HepG2 (cell line): ENCODE data around the gene FN1. TPM values are rescaled to one million over a fixed set of nuclear protein-coding genes. Genes with fewer than 3 reads are reported as not detected.

ENCODE experiments used
- ATAC-seq: fragments of 200-7000 bp; cut with Tn5 transposase; 3 replicates; pipeline ENCODE4 v1.9.1; 2020; ENCODE audit warnings: mild to moderate bottlenecking, moderate library complexity
- BruUV-seq: library from RNA; stranded (reverse); fragments of 400-500 nt; replicated peaks from 2 replicates; lab custom pipeline; 2021; lab: Mats Ljungman, UMichigan
- CTCF ChIA-PET: fragments of 300-600 bp; formaldehyde crosslinking; extraction: SDS; loops from one replicate; lab custom pipeline; 2021; ENCODE audit warnings: low total read pairs, inconsistent platforms, low intra/inter-chr PET ratio; lab: Yijun Ruan, JAX
- POLR2A ChIA-PET: fragments of 350-600 bp; sonication (Branson Sonifier 250); formaldehyde crosslinking; loops from one replicate; lab custom pipeline; 2020; ENCODE audit warnings: antibody characterized with exemption, inconsistent platforms; lab: Yijun Ruan, JAX
- DNase-seq: peaks from one replicate; pipeline ENCODE4 v3.0.0-alpha.2; 2015; ENCODE audit warnings: low spot score
- FAIRE-seq: peaks from 3 replicates; lab custom pipeline; 2011; peaks lifted over from hg19 to GRCh38; lab: Jason Lieb, UNC
- H2AFZ ChIP-seq: one replicate; pipeline ENCODE4 v1.6.1; 2011; ENCODE audit warnings: low read length, inconsistent platforms
- H3K27ac ChIP-seq: fragments of 300-600 bp; 3 replicates; pipeline ENCODE4 v1.8.0; 2011; ENCODE audit warnings: mixed run types, mild to moderate bottlenecking, mixed read lengths, low read length, inconsistent platforms; ENCODE audit not compliant: insufficient read depth; ENCODE audit errors: extremely low read length
- H3K27me3 ChIP-seq, 2 experiments: fragments of 200-600 bp in 1 of 2; 2 replicates in 1 of 2; 3 replicates in 1 of 2; pipeline versions ENCODE4 v1.6.0 to v1.8.0; 2011; ENCODE audit warnings: low read length in 2 of 2, mild to moderate bottlenecking in 2 of 2, moderate library complexity in 2 of 2, inconsistent platforms in 1 of 2; ENCODE audit not compliant: insufficient read depth in 2 of 2, control insufficient read depth in 1 of 2
- H3K36me3 ChIP-seq, 2 experiments: fragments of 200-600 bp in 1 of 2; replicated peaks in 1 of 2; 2 replicates in 1 of 2; 3 replicates in 1 of 2; pipeline versions ENCODE4 v1.5.1 to v1.8.0; 2011; ENCODE audit warnings: low read length in 2 of 2, inconsistent platforms in 1 of 2; ENCODE audit not compliant: insufficient read depth in 2 of 2, control insufficient read depth in 1 of 2
- H3K4me1 ChIP-seq: 2 replicates; pipeline ENCODE4 v1.5.1; 2012; ENCODE audit warnings: low read length, inconsistent platforms; ENCODE audit not compliant: insufficient read depth
- H3K4me2 ChIP-seq: 2 replicates; pipeline ENCODE4 v1.6.0; 2011; ENCODE audit warnings: low read depth, low read length, inconsistent platforms
- H3K4me3 ChIP-seq, 3 experiments: fragments of 200-600 bp in 1 of 3; sonication (generic), shearing (Covaris generic) in 1 of 3; replicated peaks in 1 of 3; 2 replicates each; pipeline ENCODE4 v1.5.1; 2011 to 2016; ENCODE audit warnings: low read length in 3 of 3, inconsistent platforms in 2 of 3, low read depth in 2 of 3, mild to moderate bottlenecking in 2 of 3, control low read depth in 1 of 3, mixed read lengths in 1 of 3; ENCODE audit not compliant: insufficient read depth in 1 of 3
- H3K79me2 ChIP-seq: one replicate; pipeline ENCODE4 v1.6.1; 2011; ENCODE audit warnings: low read length, inconsistent platforms; ENCODE audit not compliant: insufficient read depth
- H3K9ac ChIP-seq: 2 replicates; pipeline ENCODE4 v1.6.0; 2011; ENCODE audit warnings: mild to moderate bottlenecking, low read depth, low read length, inconsistent platforms; ENCODE audit not compliant: insufficient read depth
- H3K9me3 ChIP-seq: 2 replicates; pipeline ENCODE4 v1.5.1; 2012; ENCODE audit warnings: mild to moderate bottlenecking, low read length
- H4K20me1 ChIP-seq: 2 replicates; pipeline ENCODE4 v1.6.0; 2011; ENCODE audit warnings: inconsistent platforms, mild to moderate bottlenecking, low read length, moderate library complexity; ENCODE audit not compliant: insufficient read depth
- HOMEZ ChIP-seq: IDR thresholded peaks from 2 replicates; pipeline ENCODE4 v1.6.1; 2016; ENCODE audit warnings: low read depth
- NBN ChIP-seq: fragments of 450-650 bp; conservative IDR thresholded peaks from 2 replicates; pipeline ENCODE4 v1.6.1; 2017
- POLR2A ChIP-seq, 2 experiments: IDR thresholded peaks; 2 replicates each; pipeline ENCODE4 v1.6.1; 2011; ENCODE audit warnings: low read depth in 2 of 2, low read length in 2 of 2, mild to moderate bottlenecking in 1 of 2, moderate library complexity in 1 of 2; ENCODE audit not compliant: insufficient read depth in 1 of 2
- RBFOX2 ChIP-seq: fragments of 200-400 bp; formaldehyde crosslinking; IDR thresholded peaks from 2 replicates; pipeline ENCODE4 v1.6.1; 2017; ENCODE audit warnings: low read depth, mild to moderate bottlenecking, low read length
- STAT6 ChIP-seq: sonication (generic); formaldehyde crosslinking; IDR thresholded peaks from 2 replicates; pipeline ENCODE4 v1.4.0; 2020; ENCODE audit warnings: missing genetic modification reagents, mild to moderate bottlenecking, borderline replicate concordance
- ZNF142 ChIP-seq: sonication (generic); formaldehyde crosslinking; IDR thresholded peaks from 2 replicates; pipeline ENCODE4 v1.4.0; 2020; ENCODE audit warnings: missing genetic modification reagents
- ZNF703 ChIP-seq: sonication (generic); formaldehyde crosslinking; IDR thresholded peaks from 2 replicates; pipeline ENCODE4 v1.5.1; 2020; ENCODE audit warnings: missing genetic modification reagents, mild to moderate bottlenecking, moderate library complexity, borderline replicate concordance
- ZNF772 ChIP-seq: sonication (generic); formaldehyde crosslinking; IDR thresholded peaks from 2 replicates; pipeline ENCODE4 v1.5.0; 2020; ENCODE audit warnings: mild to moderate bottlenecking, missing genetic modification reagents
- ZNF784 ChIP-seq: sonication (generic); formaldehyde crosslinking; IDR thresholded peaks from 2 replicates; pipeline ENCODE4 v1.5.1; 2020; ENCODE audit warnings: missing genetic modification reagents, mild to moderate bottlenecking, borderline replicate concordance
- WGBS: methylation state at CpG from one replicate; pipeline ENCODE4 v1.1.6; 2017; ENCODE audit warnings: low lambda C conversion rate; 5-methylcytosine and 5-hydroxymethylcytosine counted together
- in situ Hi-C: cut with HindIII; loops from 2 replicates; pipeline ENCODE4 v1.10.0; 2017; ENCODE audit warnings: low pct_unique_long_range_greater_than_20kb; ENCODE audit not compliant: extremely low pct_ligation_motif_present
- intact Hi-C: fragments of 100-400 bp; cut with micrococcal nuclease; formaldehyde crosslinking; loops from one replicate; pipeline ENCODE4 v1.10.0; 2022; ENCODE audit not compliant: unreplicated experiment
- polyA plus RNA-seq, 8 experiments: library from polyadenylated mRNA; depleted of rRNA in 3 of 8; stranded (reverse) in 7 of 8; unstranded in 1 of 8; fragments of >200 nt; fragmentation: Illumina TruSeq in 4 of 8; extraction: Trizol in 4 of 8; gene quantifications; 2 replicates each; pipeline versions ENCODE4 v1.2.1 to v1.2.3, GENCODE V29; 2011 to 2016; ENCODE audit warnings: low read depth in 4 of 8, missing spikeins in 1 of 8, mixed read lengths in 1 of 8; ENCODE audit not compliant: insufficient read depth in 1 of 8
- total RNA-seq, 5 experiments: library from RNA; depleted of rRNA; stranded (reverse); fragments of >200 nt; fragmentation: Illumina TruSeq; extraction: Trizol; gene quantifications; 2 replicates each; pipeline ENCODE4 v1.2.3, GENCODE V29; 2016; ENCODE audit warnings: low read depth in 1 of 5

FN1 gene
- total and polyA plus RNA-seq, 2 of the 13 experiments (the other 11 are each of a cell fraction or from before 2014, with no cell fraction given), result 1,847 to 6,471 TPM

GRCh38 chr2:215404348-215405012, 31.4 kb downstream of the FN1 start (continued):
- TF ChIP-seq STAT6 (CRISPR knock-in tag), result 0 out of 2 replicates have a peak, but pooled peaks have one; percentile 43
- peak in 1 of 2 experiments; percentile 42; a peak in 3 of 4 replicates for TF ChIP-seq POLR2A (IDR thresholded peaks at IDR 0.05; ENCODE audit: insufficient read depth in 1 of 2, low read depth in 2 of 2, low read length in 2 of 2)
- no peak for TF ChIP-seq ZNF703 (CRISPR knock-in tag)
- no peak for TF ChIP-seq HOMEZ (CRISPR knock-in tag)
- TF ChIP-seq ZNF772 (CRISPR knock-in tag), result no peak

- in situ Hi-C loops, result no loop called here
- DNase-seq, result no peak
- intact Hi-C loops, result no loop called here
- ChIA-PET POLR2A (interaction anchor here (0.5 to 0.8 kb wide), 2 partner anchors 11 to 107 kb away, joined by 3 read pairs; no protein-coding TSS in a partner anchor), CTCF (no interaction called here)
- no peak for FAIRE-seq
- Histone ChIP-seq H3K4me3 (no peak overlapping the region), H3K4me1 (peaks cover 61% of the 10 kb centered on the region), H3K36me3 (peaks cover 42 to 91% of the 10 kb centered on the region in 2 experiments), H3K79me2 (no peaks in the 10 kb centered on the region), H3K27me3 (no peaks in the 10 kb centered on the region), H4K20me1 (peaks cover 17% of the 10 kb centered on the region), H2AFZ (no peak overlapping the region), H3K27ac (no peak overlapping the region), H3K9ac (no peak overlapping the region), H3K9me3 (no peaks in the 10 kb centered on the region), H3K4me2 (no peak overlapping the region)
- WGBS, result 87% methylated on average over 10 of the region's 10 CpGs
- BruUV-seq, result TSS peak; percentile 13
- no peak for ATAC-seq
- TF ChIP-seq NBN, result no peak
- TF ChIP-seq RBFOX2, result peak; percentile 69
- TF ChIP-seq ZNF784 (CRISPR knock-in tag), result no peak
- no peak for TF ChIP-seq ZNF142
Observed at GRCh38 chr2:215403441-215404347, 32.2 kb downstream of the FN1 start.
